Adrenal gland (tissue), 12 donors: ENCODE measurements around the gene ORAI2. TPM values are rescaled to one million over a fixed set of nuclear protein-coding genes. Genes with fewer than 3 reads are reported as not detected.

Source experiments
- DNase-seq, 7 donors: peaks; one replicate each; pipeline ENCODE4 v3.0.0-alpha.2; 2019 to 2020
- H3K27ac ChIP-seq, 5 donors: fragments of 200-600 bp; sonication (generic) in 4 of 5; 1 replicate in 3 of 5; 2 replicates in 2 of 5; pipeline versions ENCODE4 v1.5.1 to v1.8.0; 2016 to 2020; ENCODE audit warnings: mild to moderate bottlenecking in 1 of 5
- H3K27me3 ChIP-seq: fragments of 200-600 bp; 2 replicates; pipeline ENCODE4 v1.8.0; 2021
- H3K36me3 ChIP-seq, 2 donors: fragments of 200-600 bp; replicated peaks in 1 of 2; 1 replicate in 1 of 2; 2 replicates in 1 of 2; pipeline versions ENCODE4 v1.5.1 to v1.8.0; 2018 to 2022
- H3K4me1 ChIP-seq, 2 donors: fragments of 200-600 bp; replicated peaks in 1 of 2; 1 replicate in 1 of 2; 2 replicates in 1 of 2; pipeline versions ENCODE4 v1.5.1 to v1.8.0; 2018 to 2021
- H3K4me3 ChIP-seq, 4 donors: fragments of 200-600 bp; sonication (generic) in 3 of 4; one replicate each; pipeline ENCODE4 v1.5.1; 2016 to 2018
- H3K9me3 ChIP-seq, 3 donors: fragments of 200-600 bp; sonication (generic) in 1 of 3; replicated peaks in 1 of 3; 1 replicate in 2 of 3; 2 replicates in 1 of 3; pipeline versions ENCODE4 v1.5.1 to v1.8.0; 2016 to 2021
- POLR2A ChIP-seq, 2 donors: fragments of 450-650 bp; IDR thresholded peaks; one replicate each; pipeline ENCODE4 v1.6.1; 2017; ENCODE audit warnings: antibody characterized with exemption in 2 of 2, mild to moderate bottlenecking in 2 of 2, moderate library complexity in 1 of 2
- WGBS, 4 donors: extraction: QIAGEN DNeasy Blood & Tissue Kit in 2 of 4; methylation state at CpG; one replicate each; pipeline versions ENCODE4 v1.1.5 to v1.1.7; 2013 to 2017; 5-methylcytosine and 5-hydroxymethylcytosine counted together
- intact Hi-C, 2 donors: fragments of 100-400 bp; cut with DNase I; formaldehyde crosslinking; loops; one replicate each; pipeline versions ENCODE4 v1.14.1 to v1.15.0; 2022 to 2023
- polyA plus RNA-seq, 3 donors: library from polyadenylated mRNA; stranded (reverse); fragments of 200-250 nt in 2 of 3; fragments of 350-450 nt in 1 of 3; fragmentation: Illumina TruSeq in 1 of 3; extraction: RNeasy Lipid Tissue Mini Kit (QIAGEN cat#74804) in 1 of 3; gene quantifications; one replicate each; pipeline ENCODE4 v1.2.3, GENCODE V29; 2013 to 2014
- total RNA-seq, 9 donors: library from RNA; depleted of rRNA in 4 of 9; stranded (reverse); fragments of >200 nt in 4 of 9; fragments of 120-200 nt in 1 of 9; fragmentation: NEBNext Ultra II Directional in 1 of 9; extraction: Animal tissue kit (Norgen Biotek cat#: 25700) in 1 of 9; gene quantifications; one replicate each; pipeline versions ENCODE4 v1.1.0 to v1.2.4, GENCODE V29; 2013 to 2023
- TF ChIP-seq, protein P1 (sequence below), 6 experiments: fragments of 450-650 bp in 4 of 6; fragments of 200-600 bp in 2 of 6; sonication (generic) in 1 of 6; IDR thresholded peaks; 1 replicate in 5 of 6; 2 replicates in 1 of 6; pipeline versions ENCODE4 v1.5.1 to v1.8.0; 2016 to 2021; ENCODE audit warnings: antibody characterized with exemption in 6 of 6, mild to moderate bottlenecking in 2 of 6, moderate library complexity in 1 of 6
- donor health status: healthy with polysubstance abuse.
- donor health status: Bipolar disorder and iron deficiency.
- donor health status: DM: yes; HTN: yes; CAD: no.
- donor health status: DM: no; HTN: no; CAD: no.
- donor health status: DM: no; HTN: no; CAD: no.
- donor health status: DM: yes; HTN: yes; CAD: no.

ORAI2 gene
- total and polyA plus RNA-seq, 12 donors = 6.9 to 110 (median 32.1) TPM

DNA sequence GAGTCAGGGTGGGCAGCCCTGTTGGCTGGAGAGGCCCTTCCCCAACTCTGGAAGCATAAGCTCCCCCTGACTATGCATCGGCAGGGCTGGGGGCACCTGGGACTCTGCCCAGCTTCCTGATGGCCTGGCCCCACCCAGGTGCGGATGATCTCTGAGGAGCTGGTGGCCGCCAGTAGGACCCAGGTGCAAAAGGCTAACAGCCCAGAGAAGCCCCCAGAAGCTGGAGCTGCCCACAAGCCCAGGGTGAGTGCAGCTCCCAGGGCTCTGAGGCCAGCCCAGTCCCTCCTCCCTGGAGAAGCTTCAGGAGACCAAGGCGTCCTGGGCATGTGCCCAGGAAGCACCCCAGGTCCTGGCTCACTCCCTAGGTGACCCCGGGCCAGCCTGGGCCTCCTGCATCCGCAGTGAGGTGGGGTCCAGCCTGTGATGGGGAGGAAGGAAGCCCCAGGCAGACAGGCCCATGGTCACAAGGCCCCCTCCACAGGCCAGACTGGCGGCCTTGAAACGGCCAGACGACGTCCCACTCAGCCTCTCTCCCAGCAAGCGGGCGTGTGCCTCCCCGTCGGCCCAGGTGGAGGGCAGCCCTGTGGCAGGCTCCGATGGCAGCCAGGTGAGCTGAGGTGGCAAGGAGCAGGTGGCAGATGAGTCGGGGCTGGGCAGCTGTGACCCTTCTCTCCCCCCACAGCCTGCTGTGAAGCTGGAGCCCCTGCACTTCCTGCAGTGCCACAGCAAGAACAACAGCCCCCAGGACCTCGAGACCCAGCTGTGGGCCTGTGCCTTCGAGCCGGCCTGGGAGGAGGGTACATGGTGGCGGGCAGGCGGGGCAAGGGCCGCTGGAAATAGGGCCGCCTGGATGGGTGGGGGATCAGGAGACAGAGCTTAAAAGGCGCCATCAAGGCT, 34.5 kb downstream of the ORAI2 start:
- intact Hi-C loops = loop anchor here in 1 of 2 donors (10.0 kb wide), 1 partner anchor 53 kb away; no protein-coding TSS in a partner anchor
- no peak overlapping the region for H3K4me3 ChIP-seq
- DNase-seq = peak in 1 of 7 donors; percentile 32
- peaks cover 0 to 9% of the 10 kb centered on the region in 2 donors for H3K36me3 ChIP-seq
- peaks cover 27 to 33% of the 10 kb centered on the region in 2 donors for H3K4me1 ChIP-seq
- 74 to 91% (median 75%) methylated on average over 4 to 24 of the region's 24 CpGs for WGBS, 4 donors
- peak overlapping the region in 2 of 5 donors; percentile 30 to 72 for H3K27ac ChIP-seq
- no peaks in the 10 kb centered on the region for H3K9me3 ChIP-seq
- no peaks in the 10 kb centered on the region for H3K27me3 ChIP-seq
- TF ChIP-seq POLR2A (IDR thresholded peaks at IDR 0.05) = no peak
- TF ChIP-seq, protein P1, sequence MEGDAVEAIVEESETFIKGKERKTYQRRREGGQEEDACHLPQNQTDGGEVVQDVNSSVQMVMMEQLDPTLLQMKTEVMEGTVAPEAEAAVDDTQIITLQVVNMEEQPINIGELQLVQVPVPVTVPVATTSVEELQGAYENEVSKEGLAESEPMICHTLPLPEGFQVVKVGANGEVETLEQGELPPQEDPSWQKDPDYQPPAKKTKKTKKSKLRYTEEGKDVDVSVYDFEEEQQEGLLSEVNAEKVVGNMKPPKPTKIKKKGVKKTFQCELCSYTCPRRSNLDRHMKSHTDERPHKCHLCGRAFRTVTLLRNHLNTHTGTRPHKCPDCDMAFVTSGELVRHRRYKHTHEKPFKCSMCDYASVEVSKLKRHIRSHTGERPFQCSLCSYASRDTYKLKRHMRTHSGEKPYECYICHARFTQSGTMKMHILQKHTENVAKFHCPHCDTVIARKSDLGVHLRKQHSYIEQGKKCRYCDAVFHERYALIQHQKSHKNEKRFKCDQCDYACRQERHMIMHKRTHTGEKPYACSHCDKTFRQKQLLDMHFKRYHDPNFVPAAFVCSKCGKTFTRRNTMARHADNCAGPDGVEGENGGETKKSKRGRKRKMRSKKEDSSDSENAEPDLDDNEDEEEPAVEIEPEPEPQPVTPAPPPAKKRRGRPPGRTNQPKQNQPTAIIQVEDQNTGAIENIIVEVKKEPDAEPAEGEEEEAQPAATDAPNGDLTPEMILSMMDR (IDR thresholded peaks at IDR 0.05) = no peak

DNA sequence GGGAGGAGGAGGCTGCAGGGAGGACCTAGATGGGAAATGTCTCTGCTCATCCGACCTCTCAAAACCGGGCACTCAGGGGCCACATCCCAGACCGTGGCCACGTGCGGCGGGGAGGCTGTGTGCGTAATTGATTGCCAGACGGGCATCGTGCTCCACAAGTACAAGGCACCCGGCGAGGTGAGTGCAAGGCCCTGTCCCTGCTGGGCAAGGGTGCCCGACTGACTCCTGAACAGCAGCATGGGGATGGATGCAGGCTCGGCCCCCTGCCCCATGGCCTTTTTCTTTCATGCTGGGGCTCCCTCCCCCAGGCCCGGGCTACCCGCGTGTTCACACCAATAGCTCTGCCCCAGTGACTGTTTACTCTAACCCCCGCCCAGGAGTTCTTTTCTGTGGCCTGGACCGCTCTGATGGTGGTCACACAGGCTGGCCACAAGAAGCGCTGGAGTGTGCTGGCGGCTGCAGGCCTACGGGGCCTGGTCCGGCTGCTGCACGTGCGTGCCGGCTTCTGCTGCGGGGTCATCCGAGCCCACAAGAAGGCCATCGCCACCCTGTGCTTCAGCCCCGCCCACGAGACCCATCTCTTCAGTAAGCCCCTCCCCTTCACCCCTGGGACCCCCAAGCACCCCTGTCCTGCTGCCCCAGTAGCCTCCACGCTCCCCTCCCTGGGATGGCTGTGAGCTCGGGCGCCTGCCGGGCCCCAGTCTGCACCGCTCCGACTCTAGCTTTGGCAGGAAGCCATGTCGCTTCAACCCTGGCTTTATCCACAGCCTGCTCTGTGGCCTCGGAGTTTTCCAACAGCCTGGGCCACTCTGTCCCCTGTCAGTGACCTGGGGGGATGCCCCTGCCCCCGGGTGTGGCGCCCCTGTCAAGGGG, 35.3 kb downstream of the ORAI2 start:
- H3K36me3 ChIP-seq = peaks cover 0 to 18% of the 10 kb centered on the region in 2 donors
- peak overlapping the region in 4 of 5 donors; percentile 21 to 72 (median 43) for H3K27ac ChIP-seq
- DNase-seq = peak; percentile 74 to 90 (median 83)
- no peaks in the 10 kb centered on the region for H3K9me3 ChIP-seq
- WGBS, 4 donors = 55 to 66% (median 58%) methylated on average over 16 to 40 of the region's 40 CpGs
- no peaks in the 10 kb centered on the region for H3K27me3 ChIP-seq
- H3K4me3 ChIP-seq = no peak overlapping the region
- intact Hi-C loops = loop anchor here in 1 of 2 donors (10.0 kb wide), 1 partner anchor 54 kb away; no protein-coding TSS in a partner anchor
- TF ChIP-seq POLR2A (IDR thresholded peaks at IDR 0.05) = no peak
- TF ChIP-seq, protein P1 (IDR thresholded peaks at IDR 0.05) = no peak
- peaks cover 20 to 31% of the 10 kb centered on the region in 2 donors for H3K4me1 ChIP-seq

DNA sequence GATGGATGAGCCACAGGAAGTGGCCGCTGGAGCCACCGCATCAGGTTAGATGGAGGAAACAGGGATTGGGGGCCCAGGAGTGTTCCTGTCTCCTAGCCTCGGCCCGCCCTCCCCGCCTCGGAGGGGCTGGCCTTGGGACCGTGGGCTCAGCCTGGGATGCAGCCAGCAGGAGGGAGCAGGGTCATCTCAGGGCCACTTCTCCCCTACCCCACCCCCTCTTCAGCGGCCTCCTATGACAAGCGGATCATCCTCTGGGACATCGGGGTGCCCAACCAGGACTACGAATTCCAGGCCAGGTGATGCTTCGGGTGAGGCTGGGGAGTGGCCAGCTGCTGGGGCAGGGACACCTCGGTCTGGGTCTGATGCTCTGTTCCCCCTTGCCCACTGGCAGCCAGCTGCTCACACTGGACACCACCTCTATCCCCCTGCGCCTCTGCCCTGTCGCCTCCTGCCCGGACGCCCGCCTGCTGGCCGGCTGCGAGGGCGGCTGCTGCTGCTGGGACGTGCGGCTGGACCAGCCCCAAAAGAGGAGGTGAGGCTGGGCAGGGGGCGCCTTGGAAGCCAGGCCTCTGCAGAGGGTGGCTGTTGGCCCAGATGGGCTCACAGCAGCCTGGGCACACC, 36.1 kb downstream of the ORAI2 start:
- intact Hi-C loops = loop anchor here in 1 of 2 donors (10.0 kb wide), 1 partner anchor 55 kb away; no protein-coding TSS in a partner anchor
- 35 to 72% (median 57%) methylated on average over 5 to 24 of the region's 24 CpGs for WGBS, 4 donors
- Histone ChIP-seq H3K4me1 (peaks cover 16 to 27% of the 10 kb centered on the region in 2 donors), H3K27me3 (no peaks in the 10 kb centered on the region), H3K9me3 (no peaks in the 10 kb centered on the region), H3K36me3 (peaks cover 0 to 18% of the 10 kb centered on the region in 2 donors), H3K4me3 (no peak overlapping the region), H3K27ac (peak overlapping the region in 4 of 5 donors; percentile 21 to 72 (median 43))
- no peak for TF ChIP-seq POLR2A (IDR thresholded peaks at IDR 0.05)
- TF ChIP-seq, protein P1 (IDR thresholded peaks at IDR 0.05) = no peak
- DNase-seq = peak in 6 of 7 donors; percentile 49 to 81 (median 78)
